Esophagus muscularis mucosa (tissue), 4 donors: ENCODE measurements around the gene ZC2HC1B. TPM values are rescaled to one million over a fixed set of nuclear protein-coding genes. Genes with fewer than 3 reads are reported as not detected.

Experiments used
- DNase-seq: peaks from one replicate; pipeline ENCODE4 v3.0.0-alpha.2; 2017; ENCODE audit errors: extremely low spot score
- H3K27ac ChIP-seq, 4 donors: fragments of 200-600 bp; sonication (generic); replicated peaks in 1 of 4; 1 replicate in 3 of 4; 2 replicates in 1 of 4; pipeline ENCODE4 v1.5.1; 2016 to 2019; ENCODE audit warnings: mild to moderate bottlenecking in 1 of 4
- H3K27me3 ChIP-seq, 4 donors: fragments of 200-600 bp; sonication (generic); one replicate each; pipeline versions ENCODE4 v1.5.1 to v1.6.0; 2016 to 2019
- H3K36me3 ChIP-seq, 4 donors: fragments of 200-600 bp; sonication (generic); one replicate each; pipeline ENCODE4 v1.5.1; 2016 to 2019
- H3K4me1 ChIP-seq, 4 donors: fragments of 200-600 bp; sonication (generic); one replicate each; pipeline ENCODE4 v1.5.1; 2016 to 2019
- H3K4me3 ChIP-seq, 4 donors: fragments of 200-600 bp; sonication (generic); 1 replicate in 2 of 4; 2 replicates in 2 of 4; pipeline ENCODE4 v1.5.1; 2016 to 2019; ENCODE audit warnings: mild to moderate bottlenecking in 4 of 4, moderate library complexity in 1 of 4
- H3K9me3 ChIP-seq, 4 donors: fragments of 200-600 bp; sonication (generic); 1 replicate in 3 of 4; 2 replicates in 1 of 4; pipeline ENCODE4 v1.5.1; 2016 to 2019
- EP300 ChIP-seq: sonication (generic); formaldehyde crosslinking; IDR thresholded peaks from one replicate; pipeline ENCODE4 v1.6.1; 2017; ENCODE audit warnings: antibody characterized with exemption
- POLR2A ChIP-seq: fragments of 450-650 bp; IDR thresholded peaks from one replicate; pipeline ENCODE4 v1.6.1; 2017; ENCODE audit warnings: antibody characterized with exemption, moderate library complexity, mild to moderate bottlenecking, low read depth
- POLR2AphosphoS5 ChIP-seq, 2 donors: sonication (generic); formaldehyde crosslinking; IDR thresholded peaks; one replicate each; pipeline ENCODE4 v1.6.1; 2017; ENCODE audit warnings: antibody characterized with exemption in 2 of 2
- WGBS: methylation state at CpG from one replicate; pipeline ENCODE4 v1.1.5; 2018; 5-methylcytosine and 5-hydroxymethylcytosine counted together
- intact Hi-C: fragments of 100-400 bp; cut with DNase I; formaldehyde crosslinking; loops from one replicate; pipeline ENCODE4 v1.15.1; 2023
- total RNA-seq, 4 donors: library from RNA; depleted of rRNA; stranded (reverse); fragments of >200 nt; gene quantifications; one replicate each; pipeline versions ENCODE4 v1.1.0 to v1.2.1, GENCODE V29; 2016
- TF ChIP-seq, protein P1 (sequence below), 3 experiments: fragments of 200-600 bp in 2 of 3; fragments of 450-650 bp in 1 of 3; sonication (generic) in 2 of 3; IDR thresholded peaks; one replicate each; pipeline ENCODE4 v1.5.1; 2017 to 2019; ENCODE audit warnings: antibody characterized with exemption in 3 of 3, mild to moderate bottlenecking in 2 of 3, moderate library complexity in 1 of 3

The ZC2HC1B gene
- total RNA-seq, 4 donors from 2014 or later: not detected

DNA sequence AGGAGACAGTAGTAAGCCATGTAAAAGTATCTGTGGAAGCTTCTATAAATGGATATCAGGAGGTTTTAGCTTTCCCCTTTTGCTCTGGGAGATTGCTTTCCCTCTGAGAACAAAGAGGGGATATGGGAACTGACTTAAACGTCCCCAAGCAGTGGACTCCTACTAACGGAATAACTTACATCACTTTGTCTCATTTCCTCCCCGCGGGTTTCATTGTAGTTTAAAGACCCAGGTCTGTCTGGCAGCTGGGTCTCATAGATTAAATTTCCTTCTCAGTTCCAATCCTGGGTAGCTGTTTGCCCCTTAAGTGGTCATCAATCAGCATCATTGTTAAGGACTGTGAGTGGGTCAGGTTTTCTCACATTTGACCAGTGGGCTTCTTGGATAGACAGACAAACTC is 75.1 kb downstream of the ZC2HC1B start:
- TF ChIP-seq POLR2A (no peak), EP300 (no peak), POLR2AphosphoS5 (IDR thresholded peaks at IDR 0.05) (no peak)
- TF ChIP-seq, protein P1, sequence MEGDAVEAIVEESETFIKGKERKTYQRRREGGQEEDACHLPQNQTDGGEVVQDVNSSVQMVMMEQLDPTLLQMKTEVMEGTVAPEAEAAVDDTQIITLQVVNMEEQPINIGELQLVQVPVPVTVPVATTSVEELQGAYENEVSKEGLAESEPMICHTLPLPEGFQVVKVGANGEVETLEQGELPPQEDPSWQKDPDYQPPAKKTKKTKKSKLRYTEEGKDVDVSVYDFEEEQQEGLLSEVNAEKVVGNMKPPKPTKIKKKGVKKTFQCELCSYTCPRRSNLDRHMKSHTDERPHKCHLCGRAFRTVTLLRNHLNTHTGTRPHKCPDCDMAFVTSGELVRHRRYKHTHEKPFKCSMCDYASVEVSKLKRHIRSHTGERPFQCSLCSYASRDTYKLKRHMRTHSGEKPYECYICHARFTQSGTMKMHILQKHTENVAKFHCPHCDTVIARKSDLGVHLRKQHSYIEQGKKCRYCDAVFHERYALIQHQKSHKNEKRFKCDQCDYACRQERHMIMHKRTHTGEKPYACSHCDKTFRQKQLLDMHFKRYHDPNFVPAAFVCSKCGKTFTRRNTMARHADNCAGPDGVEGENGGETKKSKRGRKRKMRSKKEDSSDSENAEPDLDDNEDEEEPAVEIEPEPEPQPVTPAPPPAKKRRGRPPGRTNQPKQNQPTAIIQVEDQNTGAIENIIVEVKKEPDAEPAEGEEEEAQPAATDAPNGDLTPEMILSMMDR (IDR thresholded peaks at IDR 0.05): no peak
- Histone ChIP-seq H3K9me3 (no peaks in the 10 kb centered on the region), H3K36me3 (no peaks in the 10 kb centered on the region), H3K4me3 (no peak overlapping the region), H3K4me1 (no peaks in the 10 kb centered on the region), H3K27me3 (no peaks in the 10 kb centered on the region), H3K27ac (no peak overlapping the region)
- DNase-seq: no peak
- 45% methylated on average over 4 of the region's 4 CpGs for WGBS
- intact Hi-C loops: no loop called here

DNA sequence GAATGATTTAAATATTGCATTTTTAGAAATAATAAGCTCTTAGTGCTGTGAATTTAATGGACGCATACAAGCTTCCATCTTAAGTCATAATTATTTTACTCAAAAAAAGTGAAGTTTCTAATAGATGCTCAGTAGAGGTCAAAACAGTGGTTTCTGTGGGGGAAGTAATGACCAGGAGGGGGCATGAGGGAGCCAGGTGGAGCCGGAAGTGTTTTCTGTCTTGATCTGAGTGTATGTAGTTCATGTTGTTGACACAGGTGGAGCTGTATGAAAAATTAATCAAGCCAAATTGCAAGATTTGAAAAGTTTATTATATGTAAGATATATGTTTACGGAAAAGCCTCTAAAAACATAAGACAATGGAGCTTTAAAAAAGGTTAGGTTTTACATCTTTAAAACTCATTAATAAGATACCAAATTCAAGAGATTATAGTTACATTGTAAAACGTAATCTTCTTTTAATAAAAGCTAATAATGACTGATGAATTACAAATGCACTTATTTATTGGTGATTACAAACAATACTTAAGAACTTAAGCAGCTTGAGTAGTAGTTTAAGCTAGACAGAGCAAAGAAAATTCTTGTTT is 75.8 kb downstream of the ZC2HC1B start:
- Histone ChIP-seq H3K36me3 (no peaks in the 10 kb centered on the region), H3K9me3 (no peaks in the 10 kb centered on the region)
- no peak for DNase-seq

DNA sequence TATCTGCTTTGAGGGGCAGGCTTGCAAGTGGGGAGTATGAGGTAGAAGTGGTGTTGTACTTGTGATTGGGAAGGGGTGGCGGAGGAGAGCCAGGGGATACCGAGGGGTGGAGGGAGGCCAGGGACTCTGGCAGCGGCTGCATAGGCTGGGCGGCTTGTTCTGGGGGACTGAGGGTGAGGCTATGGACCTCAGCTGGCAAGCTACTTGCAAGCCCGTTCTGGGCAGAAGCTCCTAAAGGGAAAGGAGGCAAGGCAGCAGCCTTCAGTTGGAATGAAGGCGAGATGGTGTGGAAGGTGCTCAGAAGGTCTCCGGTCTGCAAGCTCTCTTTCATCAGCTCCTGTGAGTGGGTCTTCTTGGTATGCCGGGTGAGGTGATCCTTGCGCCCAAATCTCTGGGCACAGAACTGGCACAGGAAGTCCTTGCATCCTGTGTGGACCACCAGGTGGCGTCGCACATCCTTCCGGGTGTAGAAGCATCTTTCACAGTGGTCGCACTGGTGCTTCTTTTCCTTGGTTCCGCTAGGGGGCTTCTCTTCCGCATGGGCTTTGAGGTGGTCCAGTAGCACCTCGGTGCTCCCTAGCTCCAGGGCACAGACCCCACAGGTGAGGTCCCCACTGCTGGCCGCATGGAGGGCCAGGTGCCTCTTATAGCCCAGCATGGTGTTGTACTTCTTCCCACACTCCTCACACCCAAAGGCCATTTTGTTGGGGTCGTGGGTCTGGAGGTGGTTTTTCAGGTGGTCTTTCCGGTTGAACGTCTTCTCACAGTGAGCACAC is 77.8 kb downstream of the ZC2HC1B start:
- Histone ChIP-seq H3K27ac (no peak overlapping the region), H3K9me3 (no peaks in the 10 kb centered on the region), H3K36me3 (peaks cover 0 to 6% (median under 1%) of the 10 kb centered on the region in 4 donors), H3K4me3 (no peak overlapping the region), H3K4me1 (no peaks in the 10 kb centered on the region), H3K27me3 (no peaks in the 10 kb centered on the region)
- WGBS: 80% methylated on average over 12 of the region's 20 CpGs
- no peak for DNase-seq
- intact Hi-C loops: loop anchor here (2.0 kb wide), 1 partner anchor 67 kb away; the partner anchor contains the start of gene PLAGL1
- TF ChIP-seq, protein P1 (IDR thresholded peaks at IDR 0.05): peak in 2 of 3 experiments; percentile 37 to 42
- no peak for TF ChIP-seq POLR2AphosphoS5 (IDR thresholded peaks at IDR 0.05)

More for the DNA sequence above, 75.8 kb downstream of the ZC2HC1B start:
- H3K4me1 ChIP-seq: no peaks in the 10 kb centered on the region
- TF ChIP-seq POLR2A: no peak
- TF ChIP-seq, protein P1 (IDR thresholded peaks at IDR 0.05): peak; percentile 38 to 51 (median 46)
- WGBS: 62% methylated on average over 4 of the region's 4 CpGs
- no peak overlapping the region for H3K27ac ChIP-seq
- H3K4me3 ChIP-seq: no peak overlapping the region
- intact Hi-C loops: no loop called here
- H3K27me3 ChIP-seq: no peaks in the 10 kb centered on the region

DNA sequence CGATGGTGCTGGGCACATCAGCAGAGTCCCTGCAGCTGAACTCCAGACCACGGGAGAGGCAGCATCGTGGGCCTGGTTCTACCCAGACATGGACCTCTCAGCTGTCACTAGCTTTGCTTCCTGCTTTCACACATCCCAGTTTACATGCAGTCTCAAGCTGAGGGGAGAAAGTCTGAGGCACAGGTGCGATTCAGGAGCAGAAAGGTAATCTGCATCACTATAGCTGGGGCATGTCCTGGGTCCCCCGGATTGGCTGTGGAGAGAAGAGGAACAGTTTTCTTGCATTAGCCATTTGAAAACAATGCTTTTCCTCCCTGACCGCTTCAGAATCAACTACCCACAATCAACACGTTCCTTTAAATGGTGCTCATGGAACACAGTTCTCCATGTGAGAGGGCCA is 83.9 kb downstream of the ZC2HC1B start:
- no peak for DNase-seq
- Histone ChIP-seq H3K4me1 (no peaks in the 10 kb centered on the region), H3K4me3 (no peak overlapping the region), H3K9me3 (no peaks in the 10 kb centered on the region), H3K27ac (no peak overlapping the region), H3K27me3 (no peaks in the 10 kb centered on the region), H3K36me3 (peaks cover 8 to 18% (median 15%) of the 10 kb centered on the region in 4 donors)
- WGBS: 90% methylated on average over 7 of the region's 7 CpGs
- TF ChIP-seq, protein P1 (IDR thresholded peaks at IDR 0.05): no peak
- TF ChIP-seq POLR2AphosphoS5 (IDR thresholded peaks at IDR 0.05) (no peak), EP300 (no peak), POLR2A (no peak)
- intact Hi-C loops: no loop called here
